Endothelial cell (in vitro differentiated cells): Measurements from ENCODE around the gene ADD2. TPM values are rescaled to one million over a fixed set of nuclear protein-coding genes. Genes with fewer than 3 reads are reported as not detected.

Experiments used
- DNase-seq: peaks from one replicate; pipeline ENCODE4 v3.0.0; 2021; ENCODE audit warnings: low spot score
- H3K27ac Mint-ChIP-seq: one replicate; pipeline ENCODE4 v1.8.0; 2021; ENCODE audit warnings: mixed read lengths, inconsistent platforms; ENCODE audit not compliant: unreplicated experiment
- H3K27me3 Mint-ChIP-seq: one replicate; pipeline ENCODE4 v1.8.0; 2021; ENCODE audit warnings: mild to moderate bottlenecking, moderate library complexity, mixed read lengths, inconsistent platforms; ENCODE audit not compliant: unreplicated experiment
- H3K36me3 Mint-ChIP-seq: one replicate; pipeline ENCODE4 v1.8.0; 2021; ENCODE audit warnings: mild to moderate bottlenecking, low read depth, mixed read lengths, inconsistent platforms; ENCODE audit not compliant: unreplicated experiment
- H3K4me1 Mint-ChIP-seq: one replicate; pipeline ENCODE4 v1.8.0; 2021; ENCODE audit warnings: mild to moderate bottlenecking, mixed read lengths, inconsistent platforms; ENCODE audit not compliant: unreplicated experiment
- H3K4me3 Mint-ChIP-seq: one replicate; pipeline ENCODE4 v1.8.0; 2021; ENCODE audit warnings: mild to moderate bottlenecking, mixed read lengths, inconsistent platforms; ENCODE audit not compliant: unreplicated experiment
- H3K9me3 Mint-ChIP-seq: one replicate; pipeline ENCODE4 v1.8.0; 2021; ENCODE audit warnings: mixed read lengths, inconsistent platforms; ENCODE audit not compliant: unreplicated experiment
- CTCF ChIP-seq: fragments of 200-600 bp; sonication (generic); IDR thresholded peaks from one replicate; pipeline ENCODE4 v1.5.0; 2021; ENCODE audit warnings: antibody characterized with exemption; ENCODE audit not compliant: unreplicated experiment
- total RNA-seq: library from RNA; stranded (reverse); fragmentation: NEBNext Ultra II Directional; extraction: Animal tissue kit (Norgen Biotek cat#: 25700); gene quantifications from one replicate; pipeline ENCODE4 v1.2.1, GENCODE V29; 2021; ENCODE audit not compliant: unreplicated experiment

The ADD2 gene
- total RNA-seq, 1 donor from 2014 or later = 54.0 TPM

GRCh38 chr2:70723286-70723885, 44.6 kb downstream of the ADD2 start:
- Mint-ChIP-seq H3K9me3 (no peaks in the 10 kb centered on the region), H3K27me3 (no peaks in the 10 kb centered on the region), H3K27ac (no peak overlapping the region), H3K36me3 (no peaks in the 10 kb centered on the region), H3K4me1 (peaks cover 11% of the 10 kb centered on the region), H3K4me3 (no peak overlapping the region)
- DNase-seq = no peak
- no peak for TF ChIP-seq CTCF

GRCh38 chr2:70720124-70720523, 47.9 kb downstream of the ADD2 start:
- Mint-ChIP-seq H3K27me3 (no peaks in the 10 kb centered on the region), H3K4me3 (no peak overlapping the region), H3K36me3 (no peaks in the 10 kb centered on the region), H3K27ac (no peak overlapping the region), H3K4me1 (peaks cover 7% of the 10 kb centered on the region), H3K9me3 (no peaks in the 10 kb centered on the region)
- DNase-seq = no peak
- TF ChIP-seq CTCF = no peak

- DNase-seq = no peak
- Mint-ChIP-seq H3K9me3 (no peaks in the 10 kb centered on the region), H3K27ac (no peak overlapping the region), H3K4me3 (no peak overlapping the region), H3K4me1 (peaks cover 7% of the 10 kb centered on the region), H3K36me3 (no peaks in the 10 kb centered on the region), H3K27me3 (no peaks in the 10 kb centered on the region)
- no peak for TF ChIP-seq CTCF
These were observed 48.8 kb downstream of the ADD2 start for GRCh38 chr2:70719231-70719630.

GRCh38 chr2:70718736-70719135, 49.3 kb downstream of the ADD2 start:
- Mint-ChIP-seq H3K27me3 (no peaks in the 10 kb centered on the region), H3K9me3 (no peaks in the 10 kb centered on the region)
- DNase-seq = no peak

GRCh38 chr2:70718241-70718640, 49.8 kb downstream of the ADD2 start:
- DNase-seq = no peak
- H3K27ac Mint-ChIP-seq = no peak overlapping the region
- peaks cover 7% of the 10 kb centered on the region for H3K4me1 Mint-ChIP-seq
- no peaks in the 10 kb centered on the region for H3K36me3 Mint-ChIP-seq
- no peak for TF ChIP-seq CTCF
- no peak overlapping the region for H3K4me3 Mint-ChIP-seq
- H3K27me3 Mint-ChIP-seq = no peaks in the 10 kb centered on the region
- H3K9me3 Mint-ChIP-seq = no peaks in the 10 kb centered on the region

More at GRCh38 chr2:70718736-70719135, 49.3 kb downstream of the ADD2 start:
- no peak for TF ChIP-seq CTCF
- Mint-ChIP-seq H3K4me3 (no peak overlapping the region), H3K36me3 (no peaks in the 10 kb centered on the region), H3K4me1 (peaks cover 7% of the 10 kb centered on the region), H3K27ac (no peak overlapping the region)
